Body of pancreas (tissue), 4 donors: ENCODE measurements around the gene KIAA0040.
A peak's percentile ranks its signal among the peaks of the same experiment; 100 is the strongest.

Experiments used
- CTCF ChIP-seq, 7 experiments: fragments of 450-650 bp in 4 of 7; fragments of 200-600 bp in 3 of 7; sonication (generic) in 3 of 7; IDR thresholded peaks; one replicate each; pipeline ENCODE4 v1.5.1; 2016 to 2019; ENCODE audit warnings: antibody characterized with exemption in 7 of 7
- POLR2A ChIP-seq, 3 donors: fragments of 450-650 bp; IDR thresholded peaks; one replicate each; pipeline ENCODE4 v1.6.1; 2016; ENCODE audit warnings: antibody characterized with exemption in 3 of 3, mild to moderate bottlenecking in 2 of 3

GRCh38 chr1:175192630-175193526 lies at the start of gene KIAA0040:
- TF ChIP-seq CTCF (IDR thresholded peaks at IDR 0.05), result peak in 3 of 7 experiments; percentile 21 to 27 (median 26)
- peak; percentile 63 to 90 (median 85) for TF ChIP-seq POLR2A (IDR thresholded peaks at IDR 0.05)
